ENCODE results near the gene SESN3.

DNA sequence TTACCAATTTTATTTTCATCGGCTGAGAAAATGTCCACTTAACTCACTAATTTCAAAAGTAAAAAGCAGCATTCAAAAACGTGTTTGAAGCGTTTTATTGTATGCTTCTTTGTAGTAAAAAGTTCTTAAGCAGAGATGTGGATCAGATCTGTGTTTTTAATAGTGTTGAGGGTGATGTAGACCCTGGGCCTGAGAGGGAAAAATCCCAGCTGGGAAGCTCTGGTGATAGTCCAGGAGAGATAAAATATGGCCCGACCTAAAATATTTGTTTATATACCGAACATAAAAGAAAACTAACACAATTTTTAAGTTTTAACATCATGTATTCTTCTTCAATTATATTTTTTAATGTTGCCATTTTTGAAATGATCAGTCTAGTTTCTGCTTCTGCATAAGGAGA, 35.2 kb downstream of the SESN3 start:
- TF ChIP-seq, protein P1, sequence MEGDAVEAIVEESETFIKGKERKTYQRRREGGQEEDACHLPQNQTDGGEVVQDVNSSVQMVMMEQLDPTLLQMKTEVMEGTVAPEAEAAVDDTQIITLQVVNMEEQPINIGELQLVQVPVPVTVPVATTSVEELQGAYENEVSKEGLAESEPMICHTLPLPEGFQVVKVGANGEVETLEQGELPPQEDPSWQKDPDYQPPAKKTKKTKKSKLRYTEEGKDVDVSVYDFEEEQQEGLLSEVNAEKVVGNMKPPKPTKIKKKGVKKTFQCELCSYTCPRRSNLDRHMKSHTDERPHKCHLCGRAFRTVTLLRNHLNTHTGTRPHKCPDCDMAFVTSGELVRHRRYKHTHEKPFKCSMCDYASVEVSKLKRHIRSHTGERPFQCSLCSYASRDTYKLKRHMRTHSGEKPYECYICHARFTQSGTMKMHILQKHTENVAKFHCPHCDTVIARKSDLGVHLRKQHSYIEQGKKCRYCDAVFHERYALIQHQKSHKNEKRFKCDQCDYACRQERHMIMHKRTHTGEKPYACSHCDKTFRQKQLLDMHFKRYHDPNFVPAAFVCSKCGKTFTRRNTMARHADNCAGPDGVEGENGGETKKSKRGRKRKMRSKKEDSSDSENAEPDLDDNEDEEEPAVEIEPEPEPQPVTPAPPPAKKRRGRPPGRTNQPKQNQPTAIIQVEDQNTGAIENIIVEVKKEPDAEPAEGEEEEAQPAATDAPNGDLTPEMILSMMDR (conservative IDR thresholded peaks at IDR 0.05; ENCODE audit: low read depth, low read length): no peak
- no peak for TF ChIP-seq EZH2 (IDR thresholded peaks at IDR 0.05; ENCODE audit: low read length, unreplicated experiment)

Data from PC-3 (cell line).